Caco-2 (cell line): ENCODE measurements around the gene PRAMEF8. TPM values are rescaled to one million over a fixed set of nuclear protein-coding genes. Genes with fewer than 3 reads are reported as not detected.
"Not testable (repeated sequence)": the region's sequence is repeated elsewhere in the genome, so short reads cannot be mapped to it uniquely, and the experiment has no call there.

Experiments
- BruUV-seq: library from RNA; stranded (reverse); fragments of 400-500 nt; replicated peaks from 2 replicates; lab custom pipeline; 2021; lab: Mats Ljungman, UMichigan
- CTCF ChIA-PET: fragments of 300-600 bp; sonication (Branson Sonifier 250); formaldehyde crosslinking; loops from one replicate; lab custom pipeline; 2022; ENCODE audit warnings: antibody characterized with exemption; lab: Charles Lee
- POLR2A ChIA-PET: fragments of 300-600 bp; sonication (Branson Sonifier 250); formaldehyde crosslinking; loops from one replicate; lab custom pipeline; 2022; ENCODE audit warnings: antibody characterized with exemption; lab: Charles Lee
- DNase-seq, 2 experiments: peaks; one replicate each; pipeline versions ENCODE4 v3.0.0 to v3.0.0-alpha.2; 2020 to 2022
- H3K27me3 ChIP-seq: replicated peaks from 2 replicates; pipeline ENCODE4 v1.6.0; 2011; ENCODE audit warnings: low read length; ENCODE audit not compliant: control insufficient read depth, insufficient read depth
- H3K36me3 ChIP-seq: 2 replicates; pipeline ENCODE4 v1.5.1; 2011; ENCODE audit warnings: low read length; ENCODE audit not compliant: control insufficient read depth, insufficient read depth
- H3K4me1 ChIP-seq: fragments of 250-450 bp; sonication (Bioruptor Pico); 2 replicates; pipeline ENCODE4 v1.5.1; 2020; ENCODE audit warnings: mild to moderate bottlenecking
- H3K4me3 ChIP-seq: 2 replicates; pipeline ENCODE4 v1.5.1; 2011; ENCODE audit warnings: low read depth, mild to moderate bottlenecking, control low read depth, low read length
- H3K9me3 ChIP-seq: fragments of 250-450 bp; sonication (Bioruptor Pico); 2 replicates; pipeline ENCODE4 v1.5.1; 2020; ENCODE audit warnings: mild to moderate bottlenecking, moderate library complexity
- H3K27ac Mint-ChIP-seq: one replicate; pipeline ENCODE4 v1.8.0; 2022; ENCODE audit warnings: mixed read lengths; ENCODE audit not compliant: unreplicated experiment
- H3K27me3 Mint-ChIP-seq: one replicate; pipeline ENCODE4 v1.8.0; 2022; ENCODE audit warnings: mixed read lengths; ENCODE audit not compliant: insufficient read depth, unreplicated experiment
- H3K36me3 Mint-ChIP-seq: one replicate; pipeline ENCODE4 v1.8.0; 2022; ENCODE audit warnings: mild to moderate bottlenecking, mixed read lengths; ENCODE audit not compliant: insufficient read depth, unreplicated experiment
- H3K4me1 Mint-ChIP-seq: one replicate; pipeline ENCODE4 v1.8.0; 2022; ENCODE audit warnings: low read depth, mixed read lengths; ENCODE audit not compliant: unreplicated experiment
- H3K4me3 Mint-ChIP-seq: one replicate; pipeline ENCODE4 v1.8.0; 2022; ENCODE audit warnings: mild to moderate bottlenecking, moderate library complexity, mixed read lengths; ENCODE audit not compliant: unreplicated experiment
- H3K9me3 Mint-ChIP-seq: one replicate; pipeline ENCODE4 v1.8.0; 2022; ENCODE audit warnings: mixed read lengths; ENCODE audit not compliant: unreplicated experiment
- intact Hi-C: fragments of 100-400 bp; cut with micrococcal nuclease; formaldehyde crosslinking; loops from one replicate; pipeline ENCODE4 v1.10.0; 2022; ENCODE audit not compliant: unreplicated experiment
- total RNA-seq: library from RNA; stranded (reverse); gene quantifications from 2 replicates; pipeline ENCODE4 v1.2.3, GENCODE V29; 2022

Gene PRAMEF8
- total RNA-seq, 1 experiment from 2014 or later = not detected

GRCh38 chr1:13279617-13280016, 5.3 kb downstream of the PRAMEF8 start:
- H3K27me3 Mint-ChIP-seq, H3K4me3 ChIP-seq, H3K9me3 Mint-ChIP-seq, H3K9me3 ChIP-seq, H3K27ac Mint-ChIP-seq, intact Hi-C loops, H3K36me3 Mint-ChIP-seq, DNase-seq, BruUV-seq, H3K4me1 Mint-ChIP-seq, H3K27me3 ChIP-seq, H3K4me3 Mint-ChIP-seq, H3K4me1 ChIP-seq, POLR2A ChIA-PET, CTCF ChIA-PET, H3K36me3 ChIP-seq: not testable (repeated sequence)

GRCh38 chr1:13277016-13277415, 7.9 kb downstream of the PRAMEF8 start:
- H3K27me3 Mint-ChIP-seq, H3K36me3 ChIP-seq, H3K4me1 ChIP-seq, CTCF ChIA-PET, H3K4me1 Mint-ChIP-seq, H3K36me3 Mint-ChIP-seq, H3K4me3 ChIP-seq, intact Hi-C loops, H3K27ac Mint-ChIP-seq, H3K9me3 Mint-ChIP-seq, H3K4me3 Mint-ChIP-seq, H3K27me3 ChIP-seq, H3K9me3 ChIP-seq, POLR2A ChIA-PET, BruUV-seq, DNase-seq: not testable (repeated sequence)

GRCh38 chr1:13265124-13265523, 19.8 kb downstream of the PRAMEF8 start:
- H3K27me3 ChIP-seq, BruUV-seq, POLR2A ChIA-PET, H3K9me3 Mint-ChIP-seq, H3K36me3 Mint-ChIP-seq, H3K36me3 ChIP-seq, H3K9me3 ChIP-seq, intact Hi-C loops, DNase-seq, H3K4me3 Mint-ChIP-seq, H3K4me3 ChIP-seq, H3K4me1 ChIP-seq, H3K4me1 Mint-ChIP-seq, CTCF ChIA-PET, H3K27me3 Mint-ChIP-seq, H3K27ac Mint-ChIP-seq: not testable (repeated sequence)

- BruUV-seq, H3K27ac Mint-ChIP-seq, H3K4me1 Mint-ChIP-seq, H3K4me3 ChIP-seq, H3K36me3 Mint-ChIP-seq, H3K9me3 ChIP-seq, H3K4me3 Mint-ChIP-seq, CTCF ChIA-PET, H3K9me3 Mint-ChIP-seq, intact Hi-C loops, H3K4me1 ChIP-seq, DNase-seq, POLR2A ChIA-PET, H3K36me3 ChIP-seq, H3K27me3 ChIP-seq, H3K27me3 Mint-ChIP-seq: not testable (repeated sequence)
These were observed 31.0 kb downstream of the PRAMEF8 start, which contains the start of gene PRAMEF5 for GRCh38 chr1:13253898-13254297. Gene PRAMEF5, plus strand, starts transcription at chr1:13254198. Its CDS starts 5,071 bp downstream, at chr1:13259269.

- not testable (repeated sequence) for H3K9me3 Mint-ChIP-seq, H3K36me3 Mint-ChIP-seq
These were observed 37.8 kb downstream of the PRAMEF8 start for GRCh38 chr1:13247122-13247521.

GRCh38 chr1:13246554-13246871, 38.4 kb downstream of the PRAMEF8 start:
- DNase-seq, H3K27me3 Mint-ChIP-seq, H3K27me3 ChIP-seq, CTCF ChIA-PET, H3K27ac Mint-ChIP-seq, H3K9me3 Mint-ChIP-seq, H3K4me3 Mint-ChIP-seq, H3K36me3 ChIP-seq, BruUV-seq, H3K9me3 ChIP-seq, H3K4me1 ChIP-seq, H3K36me3 Mint-ChIP-seq, POLR2A ChIA-PET, intact Hi-C loops, H3K4me1 Mint-ChIP-seq, H3K4me3 ChIP-seq: not testable (repeated sequence)

More at GRCh38 chr1:13247122-13247521, 37.8 kb downstream of the PRAMEF8 start:
- H3K4me1 ChIP-seq, H3K4me3 ChIP-seq, DNase-seq, H3K9me3 ChIP-seq, H3K27ac Mint-ChIP-seq, H3K36me3 ChIP-seq, intact Hi-C loops, POLR2A ChIA-PET, BruUV-seq, CTCF ChIA-PET, H3K27me3 Mint-ChIP-seq, H3K4me1 Mint-ChIP-seq, H3K4me3 Mint-ChIP-seq, H3K27me3 ChIP-seq: not testable (repeated sequence)

GRCh38 chr1:13245841-13246553, 38.9 kb downstream of the PRAMEF8 start:
- H3K4me3 ChIP-seq, H3K4me3 Mint-ChIP-seq, BruUV-seq, H3K9me3 Mint-ChIP-seq, H3K36me3 ChIP-seq, H3K27me3 Mint-ChIP-seq, intact Hi-C loops, POLR2A ChIA-PET, CTCF ChIA-PET, H3K9me3 ChIP-seq, DNase-seq, H3K27ac Mint-ChIP-seq, H3K4me1 Mint-ChIP-seq, H3K27me3 ChIP-seq, H3K4me1 ChIP-seq, H3K36me3 Mint-ChIP-seq: not testable (repeated sequence)
